Prostate gland (tissue), 2 donors: Measurements from ENCODE around the gene CHPF. TPM values are rescaled to one million over a fixed set of nuclear protein-coding genes. Genes with fewer than 3 reads are reported as not detected.

Experiments used
- DNase-seq: peaks from one replicate; pipeline ENCODE4 v3.0.0-alpha.2; 2019; ENCODE audit warnings: low spot score
- H3K27ac ChIP-seq, 2 donors: fragments of 200-600 bp; sonication (generic); 2 replicates each; pipeline ENCODE4 v1.5.1; 2017 to 2019
- H3K27me3 ChIP-seq: fragments of 200-600 bp; sonication (generic); replicated peaks from 2 replicates; pipeline ENCODE4 v1.5.1; 2019; ENCODE audit not compliant: insufficient read depth
- H3K36me3 ChIP-seq, 2 donors: fragments of 200-600 bp; sonication (generic); 1 replicate in 1 of 2; 2 replicates in 1 of 2; pipeline versions ENCODE4 v1.5.1 to v1.8.1; 2017 to 2019
- H3K4me1 ChIP-seq: fragments of 200-600 bp; sonication (generic); replicated peaks from 2 replicates; pipeline ENCODE4 v1.5.1; 2019
- H3K4me3 ChIP-seq, 2 donors: fragments of 200-600 bp; sonication (generic); 2 replicates each; pipeline ENCODE4 v1.5.1; 2017 to 2019
- H3K9me3 ChIP-seq: fragments of 200-600 bp; sonication (generic); 2 replicates; pipeline ENCODE4 v1.5.1; 2017
- POLR2A ChIP-seq: fragments of 450-650 bp; IDR thresholded peaks from one replicate; pipeline ENCODE4 v1.6.1; 2016; ENCODE audit warnings: antibody characterized with exemption, mild to moderate bottlenecking
- POLR2AphosphoS5 ChIP-seq: sonication (generic); formaldehyde crosslinking; IDR thresholded peaks from one replicate; pipeline ENCODE4 v1.6.1; 2017; ENCODE audit warnings: antibody characterized with exemption
- WGBS: methylation state at CpG from one replicate; pipeline ENCODE4 v1.1.5; 2018; 5-methylcytosine and 5-hydroxymethylcytosine counted together
- intact Hi-C: fragments of 100-400 bp; cut with DNase I; formaldehyde crosslinking; loops from one replicate; pipeline ENCODE4 v1.14.2; 2022
- total RNA-seq, 2 donors: library from RNA; depleted of rRNA; stranded (reverse); fragments of >200 nt; gene quantifications; one replicate each; pipeline ENCODE4 v1.1.0, GENCODE V29; 2016
- TF ChIP-seq, protein P1 (sequence below), 4 experiments: fragments of 200-600 bp in 2 of 4; fragments of 450-650 bp in 2 of 4; sonication (generic) in 2 of 4; IDR thresholded peaks; 1 replicate in 3 of 4; 2 replicates in 1 of 4; pipeline ENCODE4 v1.5.1; 2016 to 2019; ENCODE audit warnings: antibody characterized with exemption in 4 of 4, mild to moderate bottlenecking in 2 of 4, moderate library complexity in 2 of 4

CHPF gene
- total RNA-seq, 2 donors from 2014 or later = 150 to 819 TPM

DNA sequence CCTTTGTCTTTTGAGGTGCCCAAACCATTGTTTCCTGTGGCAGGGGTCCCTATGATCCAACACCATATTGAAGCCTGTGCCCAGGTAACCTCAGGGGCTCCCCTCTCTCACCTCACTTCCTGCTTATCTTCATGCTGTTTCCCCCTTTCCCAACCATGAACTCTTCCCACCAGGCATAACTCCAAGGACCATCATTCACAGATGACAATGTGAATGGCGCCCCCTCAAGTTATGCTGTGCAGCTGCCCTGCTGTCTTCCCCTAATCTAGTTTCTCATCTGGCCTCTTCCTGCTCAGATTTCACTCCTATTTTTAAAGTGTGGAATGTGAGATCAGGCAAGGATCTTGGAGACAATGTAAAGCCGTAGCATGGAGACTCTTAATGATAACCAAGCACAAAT, 43.5 kb downstream of the CHPF start:
- 72% methylated on average over 2 of the region's 2 CpGs for WGBS
- H3K36me3 ChIP-seq = no peaks in the 10 kb centered on the region
- H3K9me3 ChIP-seq = no peaks in the 10 kb centered on the region
- no peak overlapping the region for H3K4me3 ChIP-seq
- intact Hi-C loops = no loop called here
- H3K27ac ChIP-seq = no peak overlapping the region
- no peak for DNase-seq
- no peak for TF ChIP-seq POLR2AphosphoS5
- TF ChIP-seq POLR2A = no peak
- TF ChIP-seq, protein P1, sequence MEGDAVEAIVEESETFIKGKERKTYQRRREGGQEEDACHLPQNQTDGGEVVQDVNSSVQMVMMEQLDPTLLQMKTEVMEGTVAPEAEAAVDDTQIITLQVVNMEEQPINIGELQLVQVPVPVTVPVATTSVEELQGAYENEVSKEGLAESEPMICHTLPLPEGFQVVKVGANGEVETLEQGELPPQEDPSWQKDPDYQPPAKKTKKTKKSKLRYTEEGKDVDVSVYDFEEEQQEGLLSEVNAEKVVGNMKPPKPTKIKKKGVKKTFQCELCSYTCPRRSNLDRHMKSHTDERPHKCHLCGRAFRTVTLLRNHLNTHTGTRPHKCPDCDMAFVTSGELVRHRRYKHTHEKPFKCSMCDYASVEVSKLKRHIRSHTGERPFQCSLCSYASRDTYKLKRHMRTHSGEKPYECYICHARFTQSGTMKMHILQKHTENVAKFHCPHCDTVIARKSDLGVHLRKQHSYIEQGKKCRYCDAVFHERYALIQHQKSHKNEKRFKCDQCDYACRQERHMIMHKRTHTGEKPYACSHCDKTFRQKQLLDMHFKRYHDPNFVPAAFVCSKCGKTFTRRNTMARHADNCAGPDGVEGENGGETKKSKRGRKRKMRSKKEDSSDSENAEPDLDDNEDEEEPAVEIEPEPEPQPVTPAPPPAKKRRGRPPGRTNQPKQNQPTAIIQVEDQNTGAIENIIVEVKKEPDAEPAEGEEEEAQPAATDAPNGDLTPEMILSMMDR (IDR thresholded peaks at IDR 0.05) = no peak
- H3K4me1 ChIP-seq = peaks cover 12% of the 10 kb centered on the region
- no peaks in the 10 kb centered on the region for H3K27me3 ChIP-seq

DNA sequence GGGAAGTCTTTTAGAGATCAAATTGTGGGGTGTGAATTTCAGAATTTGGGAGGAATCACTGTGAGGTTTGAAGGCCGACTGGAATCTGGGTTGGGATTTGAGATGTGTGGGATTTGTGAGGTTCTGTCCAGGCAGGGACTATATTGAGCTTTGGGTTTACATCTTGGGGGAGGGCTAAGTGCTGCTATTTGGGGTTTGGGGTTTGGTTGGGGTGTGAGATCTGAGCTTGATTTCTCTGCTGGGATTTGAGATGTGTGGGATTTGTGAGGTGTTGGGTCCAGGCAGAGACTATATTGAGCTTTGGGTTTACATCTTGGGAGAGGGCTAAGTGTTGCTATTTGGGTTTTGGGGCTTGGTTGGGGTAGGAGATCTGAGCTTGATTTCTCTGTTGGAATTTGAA, 44.1 kb downstream of the CHPF start:
- WGBS = 44% methylated on average over 1 of the region's 1 CpG
- H3K27me3 ChIP-seq = no peaks in the 10 kb centered on the region
- TF ChIP-seq, protein P1 (IDR thresholded peaks at IDR 0.05) = no peak
- TF ChIP-seq POLR2A (no peak), POLR2AphosphoS5 (no peak)
- no peaks in the 10 kb centered on the region for H3K9me3 ChIP-seq
- no peak for DNase-seq
- H3K36me3 ChIP-seq = no peaks in the 10 kb centered on the region
- peaks cover 12% of the 10 kb centered on the region for H3K4me1 ChIP-seq
- intact Hi-C loops = loop anchor here (5.0 kb wide), 1 partner anchor 37 kb away; no protein-coding TSS in a partner anchor
- no peak overlapping the region for H3K27ac ChIP-seq
- H3K4me3 ChIP-seq = peak overlapping the region; percentile 64 to 73

DNA sequence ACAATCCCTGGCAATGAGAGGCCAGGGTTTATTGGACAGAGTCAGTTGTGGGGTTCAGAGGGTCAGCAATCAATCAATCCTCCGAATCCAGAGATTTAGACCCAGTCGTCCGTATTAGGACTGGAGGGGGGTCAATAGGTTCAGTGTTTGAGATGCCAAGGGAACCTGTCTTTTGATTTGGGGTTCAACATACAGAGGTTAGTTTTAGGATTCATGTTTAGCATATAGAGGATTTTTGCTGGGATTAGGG, 44.6 kb downstream of the CHPF start:
- Histone ChIP-seq H3K4me1 (peaks cover 12% of the 10 kb centered on the region), H3K9me3 (no peaks in the 10 kb centered on the region), H3K36me3 (no peaks in the 10 kb centered on the region), H3K27ac (peak overlapping the region; percentile 90 to 95), H3K27me3 (no peaks in the 10 kb centered on the region), H3K4me3 (peak overlapping the region; percentile 64 to 73)
- intact Hi-C loops = loop anchor here (5.0 kb wide), 1 partner anchor 37 kb away; no protein-coding TSS in a partner anchor
- TF ChIP-seq, protein P1 (IDR thresholded peaks at IDR 0.05) = no peak
- no peak for TF ChIP-seq POLR2AphosphoS5
- TF ChIP-seq POLR2A = no peak
- 0% methylated on average over 3 of the region's 3 CpGs for WGBS
- no peak for DNase-seq

DNA sequence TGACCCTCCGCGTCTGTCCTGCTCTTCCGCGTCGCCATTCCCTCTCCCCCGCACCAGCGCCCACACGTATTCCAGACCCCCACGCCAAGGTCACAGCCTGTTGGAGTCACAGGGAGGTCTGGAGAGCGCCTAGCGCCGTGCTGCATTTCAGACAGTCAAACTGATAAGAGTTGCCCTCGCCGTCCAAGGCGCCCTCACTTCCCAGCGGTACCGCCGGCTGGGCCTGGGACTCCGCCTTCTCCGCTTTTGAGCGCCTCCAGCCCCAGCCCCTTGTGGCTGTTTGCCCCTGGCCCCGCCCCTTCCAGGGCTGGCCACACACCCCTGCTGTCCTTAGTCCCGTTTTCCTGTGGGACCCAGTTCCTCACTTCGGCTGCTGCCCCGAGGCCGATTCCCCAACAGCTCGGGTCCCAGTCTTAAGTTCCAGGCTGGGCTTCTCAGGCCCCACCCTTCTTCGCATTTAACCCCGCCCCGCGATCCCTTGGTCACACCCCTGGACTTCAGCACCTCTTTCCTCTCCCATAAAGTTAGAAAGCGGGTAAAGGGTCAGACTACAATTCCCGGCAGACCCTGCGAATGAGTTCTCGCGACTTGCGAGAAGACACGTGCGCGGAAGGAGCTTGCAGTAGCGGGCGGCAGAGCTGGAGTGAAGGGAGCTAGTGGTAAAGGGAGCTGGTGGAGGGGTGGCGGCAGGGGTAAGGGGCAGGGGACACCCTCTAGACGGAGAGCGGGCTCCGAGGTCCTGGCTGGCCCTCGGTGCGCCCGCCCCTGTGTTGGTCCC, 45.1 kb downstream of the CHPF start, which contains the start of gene GMPPA:
Gene GMPPA (plus strand): TSS at position 612 of the 778 bp plus-strand sequence. CDS start 1,085 bp downstream, outside the sequence.
- 1% methylated on average over 49 of the region's 49 CpGs for WGBS
- DNase-seq = peak; percentile 97
- Histone ChIP-seq H3K9me3 (no peaks in the 10 kb centered on the region), H3K27me3 (no peaks in the 10 kb centered on the region), H3K4me1 (peaks cover 12% of the 10 kb centered on the region), H3K4me3 (peak within 1 kb of the TSS; percentile 64 to 73), H3K27ac (peak within 1 kb of the TSS; percentile 90 to 95), H3K36me3 (no peaks in the 10 kb centered on the region)
- intact Hi-C loops = loop anchor here (5.0 kb wide), 1 partner anchor 36 kb away; no protein-coding TSS in a partner anchor
- TF ChIP-seq POLR2A (peak; percentile 82), POLR2AphosphoS5 (peak; percentile 99)
- TF ChIP-seq, protein P1 (IDR thresholded peaks at IDR 0.05) = peak in 1 of 4 experiments; percentile 17
